GM19328 (cell line): ENCODE measurements around the gene ZNF76.
"Not testable (repeated sequence)": the region's sequence is repeated elsewhere in the genome, so short reads cannot be mapped to it uniquely, and the experiment has no call there.

Experiments
- ATAC-seq: cut with Tn5 transposase; IDR thresholded peaks from one replicate; pipeline ENCODE4 v1.9.1; 2021; ENCODE audit warnings: mild to moderate bottlenecking, moderate library complexity; ENCODE audit not compliant: unreplicated experiment

The ZNF76 gene

GRCh38 chr6:35298625-35299140 is 39.1 kb downstream of the ZNF76 start:
- ATAC-seq, result no peak

GRCh38 chr6:35299674-35300073 is 40.1 kb downstream of the ZNF76 start:
- no peak for ATAC-seq

- no peak for ATAC-seq
These were observed 41.3 kb downstream of the ZNF76 start for GRCh38 chr6:35300848-35301247.

GRCh38 chr6:35302604-35303241 is 43.2 kb downstream of the ZNF76 start:
- ATAC-seq, result peak; percentile 80

GRCh38 chr6:35304299-35304698 is 44.8 kb downstream of the ZNF76 start:
- ATAC-seq, result no peak

GRCh38 chr6:35305117-35305516 is 45.6 kb downstream of the ZNF76 start:
- ATAC-seq, result no peak

GRCh38 chr6:35307138-35307537 is 47.6 kb downstream of the ZNF76 start:
- not testable (repeated sequence) for ATAC-seq

GRCh38 chr6:35308543-35308942 is 49.0 kb downstream of the ZNF76 start:
- ATAC-seq, result not testable (repeated sequence)

- ATAC-seq, result no peak
These were observed 50.2 kb downstream of the ZNF76 start for GRCh38 chr6:35309611-35310264.

GRCh38 chr6:35310265-35310831 is 50.8 kb downstream of the ZNF76 start:
- ATAC-seq, result no peak

- no peak for ATAC-seq
These were observed 52.0 kb downstream of the ZNF76 start for GRCh38 chr6:35311390-35312075.

GRCh38 chr6:35312076-35312800 is 52.7 kb downstream of the ZNF76 start:
- ATAC-seq, result no peak

- ATAC-seq, result no peak
These were observed 53.3 kb downstream of the ZNF76 start for GRCh38 chr6:35312807-35313206.

- no peak for ATAC-seq
These were observed 58.1 kb downstream of the ZNF76 start for GRCh38 chr6:35317483-35318195.

- ATAC-seq, result no peak
These were observed 58.9 kb downstream of the ZNF76 start for GRCh38 chr6:35318196-35319171.

- no peak for ATAC-seq
These were observed 60.0 kb downstream of the ZNF76 start for GRCh38 chr6:35319346-35320030.

- no peak for ATAC-seq
These were observed 60.5 kb downstream of the ZNF76 start for GRCh38 chr6:35320031-35320410.

- ATAC-seq, result no peak
These were observed 61.6 kb downstream of the ZNF76 start for GRCh38 chr6:35321091-35321490.
